ENCODE results near the gene MGAT5.

Gene MGAT5

DNA sequence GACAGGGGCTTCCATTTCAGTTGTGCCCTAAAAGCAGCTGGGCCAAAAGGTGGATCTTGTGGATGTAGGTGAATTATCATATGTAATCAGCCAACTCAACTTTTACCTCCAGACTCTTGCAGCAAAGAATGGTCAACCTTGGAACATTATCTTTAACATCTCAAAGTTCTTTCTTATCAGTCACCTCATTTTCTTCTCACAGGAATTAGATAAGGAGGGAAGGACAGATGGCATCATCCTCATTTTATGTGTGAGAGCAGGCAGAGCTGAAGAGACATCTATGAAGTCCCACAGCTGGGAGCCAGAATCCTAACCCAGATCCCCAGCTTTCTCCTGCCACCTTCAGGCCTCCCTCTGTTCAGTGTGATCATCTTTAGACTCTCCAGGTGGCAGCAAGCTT is 182.1 kb downstream of the MGAT5 start:
- Histone ChIP-seq H3K4me1 (ENCODE audit: control insufficient read depth, low read depth, low read length) (peaks cover 12% of the 10 kb centered on the region), H3K27ac (ENCODE audit: low read length) (no peak overlapping the region), H3K27me3 (ENCODE audit: control insufficient read depth, insufficient read depth, low read length) (peaks cover 25% of the 10 kb centered on the region), H3K36me3 (ENCODE audit: control insufficient read depth, low read depth, low read length) (no peaks in the 10 kb centered on the region), H3K4me3 (ENCODE audit: low read length) (no peak overlapping the region), H3K9ac (ENCODE audit: low read length) (no peak overlapping the region), H3K9me3 (ENCODE audit: control insufficient read depth, low read depth, low read length) (no peaks in the 10 kb centered on the region)

DNA sequence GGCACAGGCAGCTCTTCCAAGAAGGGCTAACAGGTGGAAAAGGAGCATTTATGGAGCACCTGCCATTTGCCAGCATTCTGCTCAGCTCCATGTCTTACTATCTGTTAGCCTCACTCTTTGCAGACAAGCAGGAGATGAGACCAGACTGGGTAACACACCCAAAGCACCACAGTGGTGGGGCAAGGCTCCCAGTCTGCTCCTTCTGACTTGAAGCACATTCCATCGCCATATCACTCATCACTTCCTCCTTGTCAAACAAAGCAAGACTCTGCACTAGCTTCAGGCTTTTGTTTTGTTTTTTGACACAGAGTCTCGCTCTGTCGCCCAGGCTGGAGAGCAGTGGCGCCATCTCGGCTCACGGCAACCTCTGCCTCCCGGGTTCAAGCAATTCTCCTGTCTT is 182.8 kb downstream of the MGAT5 start:
- H3K27ac ChIP-seq (ENCODE audit: low read length), result no peak overlapping the region

DNA sequence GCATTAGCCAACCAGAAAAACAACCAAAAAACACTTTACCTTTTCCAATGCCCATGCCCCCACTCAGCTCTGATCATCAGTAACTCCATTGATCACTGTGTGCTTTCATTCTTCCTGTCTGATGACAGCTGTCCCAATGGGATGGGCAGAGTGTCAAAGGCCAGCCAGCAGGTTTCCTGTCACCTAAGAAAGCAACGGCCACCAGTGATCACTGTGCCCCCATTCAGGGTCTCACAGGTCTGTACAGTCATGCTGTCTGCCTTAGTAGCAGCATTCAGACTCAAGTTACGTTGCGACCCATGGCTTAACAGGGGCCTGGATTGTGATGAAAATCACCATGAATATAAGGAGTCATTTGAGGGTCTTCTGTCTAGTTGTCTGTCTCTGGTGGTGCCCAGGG is 184.5 kb downstream of the MGAT5 start:
- Histone ChIP-seq H3K27ac (ENCODE audit: low read length) (no peak overlapping the region), H3K4me3 (ENCODE audit: low read length) (no peak overlapping the region), H3K4me1 (ENCODE audit: control insufficient read depth, low read depth, low read length) (no peaks in the 10 kb centered on the region)

More for the DNA sequence above, 182.8 kb downstream of the MGAT5 start:
- H3K4me1 ChIP-seq (ENCODE audit: control insufficient read depth, low read depth, low read length), result peaks cover 9% of the 10 kb centered on the region
- peaks cover 19% of the 10 kb centered on the region for H3K27me3 ChIP-seq (ENCODE audit: control insufficient read depth, insufficient read depth, low read length)
- no peaks in the 10 kb centered on the region for H3K9me3 ChIP-seq (ENCODE audit: control insufficient read depth, low read depth, low read length)
- no peak overlapping the region for H3K9ac ChIP-seq (ENCODE audit: low read length)
- H3K4me3 ChIP-seq (ENCODE audit: low read length), result no peak overlapping the region
- no peaks in the 10 kb centered on the region for H3K36me3 ChIP-seq (ENCODE audit: control insufficient read depth, low read depth, low read length)

DNA sequence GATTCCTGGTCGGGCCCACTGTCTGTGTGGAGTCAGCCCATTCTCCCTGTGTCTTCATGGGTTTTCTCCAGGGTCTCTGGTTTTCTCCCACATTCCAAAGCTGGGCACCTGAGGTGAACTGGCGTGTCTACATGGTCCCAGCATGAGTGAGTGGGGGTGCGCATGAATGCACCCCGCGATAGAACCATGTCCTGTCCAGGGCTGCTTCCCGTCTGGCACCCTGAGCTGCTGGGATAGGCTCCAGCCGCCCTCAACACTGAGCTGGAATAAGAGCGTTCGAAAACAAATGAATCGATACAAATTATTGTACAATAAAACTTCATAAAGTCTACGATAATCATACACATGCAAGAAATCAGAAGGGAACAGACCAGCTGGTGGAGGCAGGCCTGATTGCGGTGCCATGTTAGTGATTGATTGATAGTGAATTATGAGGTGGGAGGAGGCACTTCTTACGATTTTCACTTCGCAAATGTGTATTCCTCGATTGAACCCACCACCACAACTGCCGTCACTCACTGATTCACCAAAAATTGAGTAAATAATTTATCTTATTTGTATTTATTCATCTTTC is 186.6 kb downstream of the MGAT5 start:
- Histone ChIP-seq H3K27me3 (ENCODE audit: control insufficient read depth, insufficient read depth, low read length) (no peaks in the 10 kb centered on the region), H3K9me3 (ENCODE audit: control insufficient read depth, low read depth, low read length) (no peaks in the 10 kb centered on the region)

More for the DNA sequence above, 184.5 kb downstream of the MGAT5 start:
- H3K9ac ChIP-seq (ENCODE audit: low read length), result no peak overlapping the region
- peaks cover 4% of the 10 kb centered on the region for H3K27me3 ChIP-seq (ENCODE audit: control insufficient read depth, insufficient read depth, low read length)
- H3K36me3 ChIP-seq (ENCODE audit: control insufficient read depth, low read depth, low read length), result no peaks in the 10 kb centered on the region
- H3K9me3 ChIP-seq (ENCODE audit: control insufficient read depth, low read depth, low read length), result no peaks in the 10 kb centered on the region

DNA sequence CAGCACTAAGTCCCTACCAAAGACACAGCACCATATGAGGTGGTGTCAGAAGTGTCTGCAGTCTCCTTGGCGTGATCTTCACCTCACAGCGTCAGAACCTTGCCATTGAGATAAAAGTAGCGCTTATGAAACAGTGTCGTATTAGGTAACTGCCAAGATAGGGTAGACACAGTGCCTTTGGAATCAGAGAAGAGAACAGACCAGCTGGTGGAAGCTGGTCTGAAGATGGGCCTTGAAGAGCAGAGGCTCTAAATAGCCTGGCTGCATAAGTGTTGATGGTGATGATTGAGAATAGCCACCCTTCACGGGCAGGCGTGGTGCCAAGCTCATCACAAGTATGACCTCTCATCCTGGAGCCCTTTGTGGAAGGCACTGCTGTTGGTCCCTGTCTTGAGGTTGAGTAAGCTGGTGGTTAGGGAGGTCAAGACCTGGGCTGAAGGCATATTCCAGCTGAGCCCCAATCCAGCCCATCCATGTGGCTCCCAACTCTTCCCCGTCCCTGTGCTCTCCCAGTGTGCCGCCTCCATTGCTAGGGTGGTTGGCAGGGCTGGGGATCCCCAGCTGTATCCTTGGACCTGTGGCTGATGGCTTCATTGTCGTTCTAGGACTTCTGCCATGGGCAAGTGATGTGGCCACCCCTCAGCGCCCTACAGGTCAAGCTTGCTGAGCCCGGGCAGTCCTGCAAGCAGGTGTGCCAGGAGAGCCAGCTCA is 187.4 kb downstream of the MGAT5 start:
- Histone ChIP-seq H3K9me3 (ENCODE audit: control insufficient read depth, low read depth, low read length) (no peaks in the 10 kb centered on the region), H3K4me1 (ENCODE audit: control insufficient read depth, low read depth, low read length) (no peaks in the 10 kb centered on the region), H3K27ac (ENCODE audit: low read length) (no peak overlapping the region), H3K27me3 (ENCODE audit: control insufficient read depth, insufficient read depth, low read length) (no peaks in the 10 kb centered on the region), H3K4me3 (ENCODE audit: low read length) (no peak overlapping the region), H3K36me3 (ENCODE audit: control insufficient read depth, low read depth, low read length) (no peaks in the 10 kb centered on the region), H3K9ac (ENCODE audit: low read length) (no peak overlapping the region)

More for the DNA sequence above, 186.6 kb downstream of the MGAT5 start:
- H3K4me1 ChIP-seq (ENCODE audit: control insufficient read depth, low read depth, low read length), result no peaks in the 10 kb centered on the region
- H3K9ac ChIP-seq (ENCODE audit: low read length), result no peak overlapping the region
- no peaks in the 10 kb centered on the region for H3K36me3 ChIP-seq (ENCODE audit: control insufficient read depth, low read depth, low read length)
- no peak overlapping the region for H3K27ac ChIP-seq (ENCODE audit: low read length)
- H3K4me3 ChIP-seq (ENCODE audit: low read length), result no peak overlapping the region

DNA sequence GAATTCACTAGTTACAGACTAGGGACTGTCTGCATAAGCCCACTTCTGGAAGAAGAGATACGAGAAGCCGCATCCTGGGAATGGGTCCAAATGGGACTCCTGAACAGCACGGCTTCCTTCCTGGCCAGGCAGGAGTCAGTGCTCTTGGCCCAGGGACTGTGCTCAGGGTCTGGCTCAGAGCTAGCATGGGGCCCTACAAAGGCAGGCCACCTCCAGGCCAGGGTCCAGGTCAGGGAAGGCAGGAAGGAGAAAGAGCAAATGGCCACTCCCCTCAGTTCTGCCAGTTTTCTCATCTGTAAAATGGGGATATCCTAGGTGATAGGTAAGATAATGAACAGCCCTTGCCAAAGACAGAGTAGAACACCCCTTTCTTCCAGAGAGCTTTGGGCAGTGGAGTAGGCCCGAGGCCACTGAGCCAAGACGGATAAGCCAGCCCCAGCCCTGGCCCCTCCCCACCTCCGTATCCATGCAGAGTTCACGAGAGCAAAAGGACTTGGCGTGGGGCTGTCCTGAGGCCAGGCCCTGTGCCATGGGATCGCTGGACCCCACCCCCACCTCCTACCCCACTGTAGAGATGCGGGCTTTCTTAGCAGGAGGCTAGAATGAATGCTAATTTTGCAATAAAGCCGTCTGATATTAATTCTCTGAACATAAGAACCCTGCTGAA is 190.1 kb downstream of the MGAT5 start:
- Histone ChIP-seq H3K4me3 (ENCODE audit: low read length) (no peak overlapping the region), H3K4me1 (ENCODE audit: control insufficient read depth, low read depth, low read length) (no peaks in the 10 kb centered on the region), H3K36me3 (ENCODE audit: control insufficient read depth, low read depth, low read length) (no peaks in the 10 kb centered on the region), H3K27me3 (ENCODE audit: control insufficient read depth, insufficient read depth, low read length) (no peaks in the 10 kb centered on the region), H3K27ac (ENCODE audit: low read length) (no peak overlapping the region), H3K9me3 (ENCODE audit: control insufficient read depth, low read depth, low read length) (no peaks in the 10 kb centered on the region), H3K9ac (ENCODE audit: low read length) (no peak overlapping the region)

DNA sequence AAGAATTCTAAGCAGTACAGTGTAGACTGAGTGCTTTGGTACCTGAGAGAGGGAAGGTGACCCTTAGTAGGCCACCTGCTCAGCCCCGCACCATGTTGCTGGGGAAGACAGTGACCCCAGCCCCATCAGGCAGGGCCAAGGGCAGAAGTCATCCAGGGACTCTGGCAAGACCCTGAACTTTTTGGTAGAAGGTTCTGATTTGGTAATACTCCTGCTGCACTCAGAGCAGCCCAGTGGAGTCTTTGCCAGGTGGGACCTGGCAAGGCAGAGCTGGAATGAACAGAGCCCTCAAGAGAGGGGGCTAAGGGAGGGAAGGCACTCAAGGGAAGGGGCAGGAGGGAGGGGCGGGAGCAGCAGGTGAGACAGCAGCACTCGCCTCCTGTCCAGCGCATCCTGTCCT is 191.2 kb downstream of the MGAT5 start:
- Histone ChIP-seq H3K9me3 (ENCODE audit: control insufficient read depth, low read depth, low read length) (no peaks in the 10 kb centered on the region), H3K36me3 (ENCODE audit: control insufficient read depth, low read depth, low read length) (no peaks in the 10 kb centered on the region), H3K9ac (ENCODE audit: low read length) (no peak overlapping the region), H3K4me1 (ENCODE audit: control insufficient read depth, low read depth, low read length) (no peaks in the 10 kb centered on the region), H3K27ac (ENCODE audit: low read length) (no peak overlapping the region), H3K27me3 (ENCODE audit: control insufficient read depth, insufficient read depth, low read length) (no peaks in the 10 kb centered on the region), H3K4me3 (ENCODE audit: low read length) (no peak overlapping the region)

DNA sequence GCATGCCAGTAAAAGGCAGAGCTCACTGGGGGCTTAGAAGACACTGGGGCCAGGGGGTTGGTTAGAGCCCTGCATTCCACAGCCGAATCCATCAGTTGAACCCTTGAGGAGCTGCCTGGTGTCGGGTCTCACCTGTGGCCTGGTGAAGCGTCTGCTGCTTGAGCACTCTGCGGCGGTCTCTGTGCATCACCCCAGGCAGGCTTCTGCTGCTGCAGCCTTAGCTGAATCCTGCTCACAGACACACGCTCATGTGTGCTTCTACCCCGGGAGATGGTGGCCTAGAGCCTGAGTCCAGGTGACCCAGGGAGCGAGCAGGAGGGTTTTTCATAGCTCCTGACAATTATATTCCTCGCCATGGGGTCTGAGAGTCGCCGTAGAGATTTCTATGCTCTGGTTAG is 192.1 kb downstream of the MGAT5 start:
- H3K36me3 ChIP-seq (ENCODE audit: control insufficient read depth, low read depth, low read length), result no peaks in the 10 kb centered on the region
- H3K4me3 ChIP-seq (ENCODE audit: low read length), result no peak overlapping the region
- no peak overlapping the region for H3K9ac ChIP-seq (ENCODE audit: low read length)
- no peaks in the 10 kb centered on the region for H3K4me1 ChIP-seq (ENCODE audit: control insufficient read depth, low read depth, low read length)
- no peaks in the 10 kb centered on the region for H3K9me3 ChIP-seq (ENCODE audit: control insufficient read depth, low read depth, low read length)
- H3K27ac ChIP-seq (ENCODE audit: low read length), result no peak overlapping the region
- no peaks in the 10 kb centered on the region for H3K27me3 ChIP-seq (ENCODE audit: control insufficient read depth, insufficient read depth, low read length)

DNA sequence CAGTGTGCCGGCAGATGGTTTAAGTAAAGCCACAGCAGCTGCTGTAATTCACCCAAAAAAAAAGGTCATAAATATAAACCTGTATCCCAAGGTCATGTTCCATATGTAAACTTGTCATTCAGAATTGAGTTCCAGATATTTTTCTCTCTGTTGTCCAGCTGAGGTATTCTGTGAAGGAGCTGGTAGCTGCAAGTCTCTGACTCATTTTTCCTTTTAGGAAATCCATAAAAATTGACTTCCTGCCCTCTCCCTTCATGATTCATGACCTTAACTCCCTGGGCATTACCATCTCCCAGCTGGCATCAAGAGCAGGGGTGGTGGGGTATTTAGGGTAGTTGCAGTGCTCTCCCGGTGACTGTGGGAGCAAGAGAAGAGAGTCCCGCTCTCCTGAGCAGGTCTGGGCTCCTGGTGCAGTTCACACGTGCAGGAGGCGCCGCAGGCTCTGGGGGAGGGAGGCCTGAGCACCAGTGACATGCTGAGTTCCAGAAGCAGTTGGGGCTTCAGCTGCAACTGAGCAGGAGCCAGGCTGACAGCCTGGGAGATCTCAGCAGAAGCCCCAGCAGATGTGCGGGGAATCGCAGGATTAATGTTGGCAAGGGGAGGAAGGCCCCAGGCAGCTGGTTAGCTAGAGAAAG is 192.6 kb downstream of the MGAT5 start:
- Histone ChIP-seq H3K36me3 (ENCODE audit: control insufficient read depth, low read depth, low read length) (no peaks in the 10 kb centered on the region), H3K27me3 (ENCODE audit: control insufficient read depth, insufficient read depth, low read length) (no peaks in the 10 kb centered on the region), H3K9ac (ENCODE audit: low read length) (no peak overlapping the region), H3K4me3 (ENCODE audit: low read length) (no peak overlapping the region), H3K9me3 (ENCODE audit: control insufficient read depth, low read depth, low read length) (no peaks in the 10 kb centered on the region), H3K4me1 (ENCODE audit: control insufficient read depth, low read depth, low read length) (no peaks in the 10 kb centered on the region), H3K27ac (ENCODE audit: low read length) (no peak overlapping the region)

DNA sequence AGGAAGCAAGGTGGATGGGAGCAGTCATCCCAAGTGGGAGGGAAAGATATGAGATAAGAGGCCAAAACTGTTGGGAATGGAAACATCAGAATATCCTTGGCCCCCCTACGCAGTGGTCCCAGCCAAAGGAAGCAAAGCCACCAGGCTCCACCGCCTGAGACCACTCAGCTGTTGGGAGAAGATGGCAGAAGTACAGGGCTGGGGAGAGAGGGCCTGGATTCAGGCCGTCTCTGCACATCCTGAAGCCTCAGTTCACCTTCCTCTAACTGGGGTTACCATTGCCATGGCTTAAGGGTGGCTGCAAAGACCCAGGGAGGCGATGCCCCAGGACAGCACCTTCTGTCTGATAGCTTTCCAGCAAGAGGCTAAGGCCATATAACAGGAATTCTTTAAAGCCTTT is 193.8 kb downstream of the MGAT5 start:
- no peak overlapping the region for H3K4me3 ChIP-seq (ENCODE audit: low read length)
- no peaks in the 10 kb centered on the region for H3K4me1 ChIP-seq (ENCODE audit: control insufficient read depth, low read depth, low read length)
- no peak overlapping the region for H3K27ac ChIP-seq (ENCODE audit: low read length)
- no peak overlapping the region for H3K9ac ChIP-seq (ENCODE audit: low read length)
- H3K9me3 ChIP-seq (ENCODE audit: control insufficient read depth, low read depth, low read length), result no peaks in the 10 kb centered on the region
- no peaks in the 10 kb centered on the region for H3K36me3 ChIP-seq (ENCODE audit: control insufficient read depth, low read depth, low read length)
- no peaks in the 10 kb centered on the region for H3K27me3 ChIP-seq (ENCODE audit: control insufficient read depth, insufficient read depth, low read length)

DNA sequence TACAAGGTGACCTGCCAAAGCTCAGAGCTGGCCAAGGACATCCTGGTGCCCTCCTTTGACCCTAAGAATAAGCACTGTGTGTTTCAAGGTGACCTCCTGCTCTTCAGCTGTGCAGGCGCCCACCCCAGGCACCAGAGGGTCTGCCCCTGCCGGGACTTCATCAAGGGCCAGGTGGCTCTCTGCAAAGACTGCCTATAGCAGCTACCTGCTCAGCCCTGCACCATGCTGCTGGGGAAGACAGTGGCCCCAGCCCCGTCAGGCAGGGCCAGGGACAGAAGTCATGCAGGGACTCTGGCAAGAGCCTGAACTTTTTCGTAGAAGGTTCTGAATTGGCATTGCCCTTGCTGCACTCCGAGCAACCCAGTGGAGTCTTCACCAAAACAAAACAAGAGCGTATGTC is 194.8 kb downstream of the MGAT5 start:
- no peaks in the 10 kb centered on the region for H3K36me3 ChIP-seq (ENCODE audit: control insufficient read depth, low read depth, low read length)

More for the DNA sequence above, 194.8 kb downstream of the MGAT5 start:
- H3K27ac ChIP-seq (ENCODE audit: low read length), result no peak overlapping the region
- no peaks in the 10 kb centered on the region for H3K27me3 ChIP-seq (ENCODE audit: control insufficient read depth, insufficient read depth, low read length)
- no peak overlapping the region for H3K4me3 ChIP-seq (ENCODE audit: low read length)
- no peaks in the 10 kb centered on the region for H3K4me1 ChIP-seq (ENCODE audit: control insufficient read depth, low read depth, low read length)
- no peaks in the 10 kb centered on the region for H3K9me3 ChIP-seq (ENCODE audit: control insufficient read depth, low read depth, low read length)
- no peak overlapping the region for H3K9ac ChIP-seq (ENCODE audit: low read length)
